ENCODE data around the gene RPN1.

Gene RPN1

GRCh38 chr3:128648940-128649663 lies 1.5 kb downstream of the RPN1 start:
- DNase-seq: no peak

GRCh38 chr3:128648402-128648801 lies 2.2 kb downstream of the RPN1 start:
- no peak for DNase-seq

- no peak for DNase-seq
These were observed 3.3 kb downstream of the RPN1 start for GRCh38 chr3:128647307-128647706.

- no peak for DNase-seq
These were observed 16.5 kb downstream of the RPN1 start for GRCh38 chr3:128634075-128634611.

- DNase-seq: no peak
These were observed 18.3 kb downstream of the RPN1 start for GRCh38 chr3:128632301-128632700.

- DNase-seq: no peak
These were observed 20.7 kb downstream of the RPN1 start for GRCh38 chr3:128629936-128630335.

GRCh38 chr3:128625409-128625945 lies 25.1 kb downstream of the RPN1 start:
- no peak for DNase-seq

GRCh38 chr3:128624526-128625138 lies 26.0 kb downstream of the RPN1 start:
- DNase-seq: no peak

- no peak for DNase-seq
These were observed 26.8 kb downstream of the RPN1 start for GRCh38 chr3:128623762-128624176.

- DNase-seq: no peak
These were observed 28.7 kb downstream of the RPN1 start for GRCh38 chr3:128621931-128622330.

- no peak for DNase-seq
These were observed 29.4 kb downstream of the RPN1 start for GRCh38 chr3:128621234-128621633.

GRCh38 chr3:128620268-128620691 lies 30.3 kb downstream of the RPN1 start:
- no peak for DNase-seq

- DNase-seq: no peak
These were observed 31.3 kb downstream of the RPN1 start for GRCh38 chr3:128619146-128619890.

- no peak for DNase-seq
These were observed 32.3 kb downstream of the RPN1 start for GRCh38 chr3:128618398-128618726.

GRCh38 chr3:128617557-128618397 lies 32.8 kb downstream of the RPN1 start:
- peak; percentile 99 for DNase-seq

- no peak for DNase-seq
These were observed 33.4 kb downstream of the RPN1 start for GRCh38 chr3:128617270-128617556.

- no peak for DNase-seq
These were observed 33.9 kb downstream of the RPN1 start for GRCh38 chr3:128616516-128617269.

GRCh38 chr3:128614076-128614475 lies 36.5 kb downstream of the RPN1 start:
- no peak for DNase-seq

GRCh38 chr3:128613083-128613829 lies 37.4 kb downstream of the RPN1 start:
- DNase-seq: no peak

- no peak for DNase-seq
These were observed 40.1 kb downstream of the RPN1 start for GRCh38 chr3:128610451-128611070.

GRCh38 chr3:128609294-128609693 lies 41.3 kb downstream of the RPN1 start:
- DNase-seq: no peak

Measured in effector CD4-positive, alpha-beta T cell (primary cell).